Natural killer cell (primary cell): ENCODE data around the gene FCHO1. TPM values are rescaled to one million over a fixed set of nuclear protein-coding genes. Genes with fewer than 3 reads are reported as not detected.
A peak's percentile ranks its signal among the peaks of the same experiment; 100 is the strongest.
"Not testable (repeated sequence)": the region's sequence is repeated elsewhere in the genome, so short reads cannot be mapped to it uniquely, and the experiment has no call there.

ENCODE experiments used
- ATAC-seq, 3 donors: fragments of 150-1000 bp in 2 of 3; fragments of 200-7000 bp in 1 of 3; cut with Tn5 transposase; 1 replicate in 1 of 3; 2 replicates in 2 of 3; pipeline ENCODE4 v1.10.0; 2021; ENCODE audit warnings: mild to moderate bottlenecking in 2 of 3, moderate library complexity in 2 of 3
- DNase-seq, 2 donors: peaks; one replicate each; pipeline versions ENCODE4 v3.0.0 to v3.0.0-alpha.2; 2013 to 2021; ENCODE audit warnings: mixed read lengths in 1 of 2
- H3K27ac ChIP-seq: one replicate; pipeline ENCODE4 v1.5.1; 2013; ENCODE audit warnings: mild to moderate bottlenecking, low read length
- H3K27me3 ChIP-seq: one replicate; pipeline ENCODE4 v1.6.1; 2013; ENCODE audit warnings: low read length; ENCODE audit not compliant: control insufficient read depth, insufficient read depth
- H3K36me3 ChIP-seq: one replicate; pipeline ENCODE4 v1.6.1; 2013; ENCODE audit warnings: low read length; ENCODE audit not compliant: control insufficient read depth, insufficient read depth
- H3K4me1 ChIP-seq: one replicate; pipeline ENCODE4 v1.6.1; 2013; ENCODE audit warnings: low read length; ENCODE audit not compliant: control insufficient read depth, insufficient read depth
- H3K4me3 ChIP-seq: one replicate; pipeline ENCODE4 v1.5.1; 2013; ENCODE audit warnings: low read length
- H3K9me3 ChIP-seq: one replicate; pipeline ENCODE4 v1.6.1; 2013; ENCODE audit warnings: low read length; ENCODE audit not compliant: control insufficient read depth, insufficient read depth
- H3K27ac Mint-ChIP-seq, 2 donors: one replicate each; pipeline ENCODE4 v1.8.0; 2022; ENCODE audit warnings: mild to moderate bottlenecking in 2 of 2, mixed read lengths in 2 of 2, moderate library complexity in 1 of 2
- H3K27me3 Mint-ChIP-seq, 2 donors: one replicate each; pipeline ENCODE4 v1.8.0; 2022; ENCODE audit warnings: low read depth in 2 of 2, mixed read lengths in 2 of 2
- H3K36me3 Mint-ChIP-seq: one replicate; pipeline ENCODE4 v1.8.0; 2022; ENCODE audit warnings: mixed read lengths
- H3K4me1 Mint-ChIP-seq, 2 donors: one replicate each; pipeline ENCODE4 v1.8.0; 2022; ENCODE audit warnings: mixed read lengths in 2 of 2
- H3K4me3 Mint-ChIP-seq: one replicate; pipeline ENCODE4 v1.8.0; 2022; ENCODE audit warnings: mild to moderate bottlenecking, moderate library complexity, mixed read lengths
- H3K9me3 Mint-ChIP-seq, 2 donors: one replicate each; pipeline ENCODE4 v1.8.0; 2022; ENCODE audit warnings: mixed read lengths in 2 of 2
- CTCF ChIP-seq: fragments of 200-600 bp; IDR thresholded peaks from one replicate; pipeline ENCODE4 v1.8.0; 2022; ENCODE audit warnings: antibody characterized with exemption
- WGBS: methylation state at CpG from one replicate; pipeline ENCODE4 v1.1.7; 2013; ENCODE audit warnings: missing lambda C conversion rate; ENCODE audit not compliant: insufficient coverage; 5-methylcytosine and 5-hydroxymethylcytosine counted together
- intact Hi-C: fragments of 100-400 bp; cut with micrococcal nuclease; formaldehyde crosslinking; loops from one replicate; pipeline ENCODE4 v1.14.2; 2022
- total RNA-seq, 4 donors: library from RNA; stranded (reverse); fragments of 120-200 nt in 1 of 4; gene quantifications; one replicate each; pipeline versions ENCODE4 v1.2.3 to v1.2.4, GENCODE V29; 2013 to 2022

Gene FCHO1
- total RNA-seq, 3 donors from 2014 or later (not counting 1 experiment from before 2014, with no cell fraction given): 56.1 to 67.7 (median 66.5) TPM

- no peaks in the 10 kb centered on the region for H3K9me3 Mint-ChIP-seq
- H3K4me3 Mint-ChIP-seq: no peak overlapping the region
Measured at GRCh38 chr19:17775245-17775927, 24.1 kb downstream of the FCHO1 start.

DNA sequence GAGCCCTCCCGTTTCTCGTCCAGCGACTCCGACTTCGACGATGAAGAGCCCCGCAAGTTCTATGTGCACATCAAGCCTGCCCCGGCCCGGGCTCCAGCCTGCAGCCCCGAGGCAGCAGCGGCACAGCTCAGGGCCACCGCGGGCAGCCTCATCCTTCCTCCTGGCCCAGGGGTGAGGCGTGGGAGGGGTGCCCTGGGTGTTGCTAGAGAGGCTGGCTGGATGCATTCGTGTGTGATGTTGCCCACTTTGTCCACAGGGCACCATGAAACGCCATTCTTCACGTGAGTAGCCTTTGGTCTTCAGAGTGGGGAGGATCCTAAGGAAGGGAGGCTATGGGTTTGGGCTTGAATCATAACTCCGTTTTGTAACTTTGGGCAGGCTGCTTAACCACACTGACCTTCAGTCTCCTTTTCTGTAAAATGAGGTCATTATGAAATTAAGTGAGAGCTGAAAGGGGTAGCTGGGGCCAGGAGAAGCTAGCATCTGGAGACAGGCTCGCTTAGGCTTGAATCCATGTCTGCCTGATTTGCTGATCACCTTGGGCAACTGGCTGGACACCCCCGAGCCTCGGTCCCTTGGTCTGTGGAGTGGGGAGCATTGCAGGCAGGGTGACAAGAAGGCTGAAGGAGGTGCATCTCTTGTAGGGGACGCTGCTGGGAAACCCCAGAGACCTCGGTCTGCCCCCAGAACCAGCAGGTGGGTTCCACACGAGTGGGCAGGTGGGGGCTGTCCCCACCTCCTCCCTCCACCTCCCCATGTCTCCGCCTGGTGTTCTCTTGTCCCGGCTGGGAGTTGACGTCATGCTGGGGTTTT lies 24.9 kb downstream of the FCHO1 start:
- Mint-ChIP-seq H3K4me3 (no peak overlapping the region), H3K27me3 (no peaks in the 10 kb centered on the region), H3K9me3 (no peaks in the 10 kb centered on the region), H3K36me3 (no peaks in the 10 kb centered on the region), H3K4me1 (peaks cover 7 to 17% of the 10 kb centered on the region in 2 donors), H3K27ac (no peak overlapping the region)
- Histone ChIP-seq H3K4me3 (no peak overlapping the region), H3K9me3 (no peaks in the 10 kb centered on the region), H3K36me3 (peaks cover 38% of the 10 kb centered on the region), H3K4me1 (peaks cover 15% of the 10 kb centered on the region), H3K27me3 (no peaks in the 10 kb centered on the region), H3K27ac (peak overlapping the region; percentile 61)
- ATAC-seq: peak in 1 of 3 donors; percentile 36
- 68% methylated on average over 23 of the region's 27 CpGs for WGBS
- intact Hi-C loops: loop anchor here (1.0 kb wide), 1 partner anchor 51 kb away; no protein-coding TSS in a partner anchor
- TF ChIP-seq CTCF: no peak
- DNase-seq: no peak

More at GRCh38 chr19:17775245-17775927, 24.1 kb downstream of the FCHO1 start:
- DNase-seq: peak; percentile 33 to 55
- Histone ChIP-seq H3K27ac (peak overlapping the region; percentile 61), H3K4me3 (no peak overlapping the region), H3K36me3 (peaks cover 46% of the 10 kb centered on the region), H3K27me3 (no peaks in the 10 kb centered on the region), H3K9me3 (no peaks in the 10 kb centered on the region), H3K4me1 (peaks cover 15% of the 10 kb centered on the region)
- intact Hi-C loops: loop anchor here (1.0 kb wide), 1 partner anchor 50 kb away; no protein-coding TSS in a partner anchor
- peaks cover 7 to 17% of the 10 kb centered on the region in 2 donors for H3K4me1 Mint-ChIP-seq
- TF ChIP-seq CTCF: no peak
- H3K36me3 Mint-ChIP-seq: no peaks in the 10 kb centered on the region
- H3K27me3 Mint-ChIP-seq: no peaks in the 10 kb centered on the region
- H3K27ac Mint-ChIP-seq: no peak overlapping the region
- 93% methylated on average over 16 of the region's 16 CpGs for WGBS
- ATAC-seq: no peak

DNA sequence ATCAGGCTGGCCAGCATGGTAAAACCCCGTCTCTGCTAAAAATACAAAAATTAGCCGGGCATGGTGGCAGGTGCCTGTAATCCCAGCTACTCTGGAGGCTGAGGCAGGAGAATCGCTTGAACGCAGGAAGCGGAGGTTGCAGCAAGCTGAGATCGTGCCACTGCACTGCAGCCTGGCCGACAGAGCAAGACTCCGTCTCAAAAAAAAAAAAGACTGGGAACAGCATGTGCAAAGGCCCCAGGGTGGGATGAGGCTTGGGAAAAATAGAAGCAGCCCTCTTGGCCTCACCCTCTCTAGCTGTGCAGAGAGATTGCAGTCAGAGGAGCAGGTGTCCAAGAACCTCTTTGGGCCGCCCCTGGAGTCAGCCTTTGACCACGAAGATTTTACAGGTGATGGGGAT lies 26.6 kb downstream of the FCHO1 start:
- H3K27ac Mint-ChIP-seq, H3K9me3 ChIP-seq, H3K27me3 Mint-ChIP-seq, intact Hi-C loops, H3K9me3 Mint-ChIP-seq, H3K4me3 Mint-ChIP-seq, DNase-seq, H3K4me3 ChIP-seq, ATAC-seq, H3K36me3 Mint-ChIP-seq, H3K27ac ChIP-seq, H3K27me3 ChIP-seq: not testable (repeated sequence)
- WGBS: 94% methylated on average over 10 of the region's 10 CpGs
- peaks cover 15% of the 10 kb centered on the region for H3K4me1 ChIP-seq
- H3K36me3 ChIP-seq: peaks cover 40% of the 10 kb centered on the region
- peaks cover 7 to 17% of the 10 kb centered on the region in 2 donors for H3K4me1 Mint-ChIP-seq
